DND-41 (cell line): Measurements from ENCODE around the gene BAAT.

ENCODE experiments used
- ATAC-seq: fragments of 200-7000 bp; cut with Tn5 transposase; 3 replicates; pipeline ENCODE4 v1.9.1; 2021; ENCODE audit warnings: low read depth; ENCODE audit not compliant: insufficient read depth
- DNase-seq: peaks from one replicate; pipeline ENCODE4 v3.0.0-alpha.2; 2020
- H2AFZ ChIP-seq: 2 replicates; pipeline ENCODE4 v1.6.0; 2012; ENCODE audit warnings: low read depth, low read length
- H3K27ac ChIP-seq: 2 replicates; pipeline ENCODE4 v1.5.1; 2012; ENCODE audit warnings: low read length, inconsistent platforms
- H3K27me3 ChIP-seq: fragments of 200-600 bp; sonication (generic); 2 replicates; pipeline ENCODE4 v1.6.0; 2012; ENCODE audit warnings: low read length, mild to moderate bottlenecking, inconsistent platforms; ENCODE audit not compliant: insufficient read depth, poor library complexity
- H3K36me3 ChIP-seq: 2 replicates; pipeline ENCODE4 v1.5.1; 2012; ENCODE audit warnings: low read length, inconsistent platforms; ENCODE audit not compliant: insufficient read depth
- H3K4me1 ChIP-seq: 2 replicates; pipeline ENCODE4 v1.5.1; 2012; ENCODE audit warnings: mild to moderate bottlenecking, low read length; ENCODE audit not compliant: insufficient read depth
- H3K4me2 ChIP-seq: 2 replicates; pipeline ENCODE4 v1.6.0; 2012; ENCODE audit warnings: mild to moderate bottlenecking, moderate library complexity, low read length, inconsistent platforms; ENCODE audit not compliant: insufficient read depth
- H3K4me3 ChIP-seq, 2 experiments: fragments of 200-600 bp in 1 of 2; shearing (Covaris generic) in 1 of 2; 2 replicates each; pipeline ENCODE4 v1.5.1; 2012 to 2016; ENCODE audit warnings: inconsistent platforms in 2 of 2, low read length in 2 of 2, mild to moderate bottlenecking in 2 of 2, low read depth in 1 of 2, moderate library complexity in 1 of 2
- H3K79me2 ChIP-seq: 2 replicates; pipeline ENCODE4 v1.6.0; 2012; ENCODE audit warnings: low read length, inconsistent platforms; ENCODE audit not compliant: insufficient read depth
- H3K9ac ChIP-seq: 2 replicates; pipeline ENCODE4 v1.6.0; 2012; ENCODE audit warnings: low read depth, mild to moderate bottlenecking, inconsistent platforms, low read length, moderate library complexity
- H3K9me3 ChIP-seq: 2 replicates; pipeline ENCODE4 v1.5.1; 2012; ENCODE audit warnings: low read length, moderate library complexity, mild to moderate bottlenecking, inconsistent platforms; ENCODE audit not compliant: insufficient read depth, severe bottlenecking
- H4K20me1 ChIP-seq: 2 replicates; pipeline ENCODE4 v1.6.0; 2012; ENCODE audit warnings: low read length; ENCODE audit not compliant: insufficient read depth
- EZH2 ChIP-seq: IDR thresholded peaks from 3 replicates; pipeline ENCODE4 v1.6.1; 2012; ENCODE audit warnings: borderline replicate concordance, low read depth, mild to moderate bottlenecking, moderate library complexity, low read length, inconsistent platforms; ENCODE audit not compliant: severe bottlenecking
- TF ChIP-seq, protein P1 (sequence below): IDR thresholded peaks from 2 replicates; pipeline ENCODE4 v1.5.1; 2012; ENCODE audit warnings: borderline replicate concordance, low read length, moderate library complexity, mild to moderate bottlenecking; ENCODE audit not compliant: poor library complexity, severe bottlenecking; ENCODE audit errors: extremely low read depth

Gene BAAT

DNA sequence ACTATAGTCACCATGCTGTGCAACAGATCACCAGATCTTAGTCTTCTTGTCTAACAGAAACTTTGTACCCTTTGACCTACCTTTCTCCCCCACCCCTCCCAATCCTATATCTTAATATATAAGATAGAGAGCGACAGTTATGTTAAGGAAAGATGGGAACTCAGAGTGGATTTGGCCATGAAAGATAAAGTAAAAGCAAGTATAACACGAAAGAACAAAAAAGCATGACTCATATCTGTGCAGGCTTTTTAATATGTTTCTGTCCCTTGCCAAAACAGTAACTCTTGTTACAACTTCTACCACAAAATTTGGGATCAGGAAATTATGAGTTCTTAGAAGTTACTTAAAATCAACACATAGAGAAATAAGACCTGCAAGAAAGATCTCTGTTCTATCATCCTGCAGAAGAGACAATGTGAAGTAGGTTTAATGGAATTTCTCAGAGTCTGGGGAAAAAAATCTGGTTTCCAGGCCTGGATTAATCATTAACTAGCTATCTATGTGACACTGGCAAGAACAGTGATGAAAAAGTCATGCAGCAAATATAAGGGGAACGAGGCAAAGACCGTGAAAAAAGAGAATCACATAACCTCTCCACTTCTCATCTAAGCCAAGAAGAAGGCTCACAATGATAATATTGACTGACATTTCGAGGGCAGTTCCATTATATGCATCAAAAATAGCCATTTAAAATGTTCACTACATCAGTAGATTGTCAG is 18.6 kb downstream of the BAAT start:
- Histone ChIP-seq H3K9ac (no peak overlapping the region), H3K79me2 (no peaks in the 10 kb centered on the region), H2AFZ (no peak overlapping the region), H3K27ac (no peak overlapping the region), H3K4me1 (no peaks in the 10 kb centered on the region), H3K9me3 (no peaks in the 10 kb centered on the region), H3K36me3 (no peaks in the 10 kb centered on the region), H3K27me3 (no peaks in the 10 kb centered on the region), H3K4me2 (no peak overlapping the region), H3K4me3 (no peak overlapping the region), H4K20me1 (no peaks in the 10 kb centered on the region)
- TF ChIP-seq, protein P1, sequence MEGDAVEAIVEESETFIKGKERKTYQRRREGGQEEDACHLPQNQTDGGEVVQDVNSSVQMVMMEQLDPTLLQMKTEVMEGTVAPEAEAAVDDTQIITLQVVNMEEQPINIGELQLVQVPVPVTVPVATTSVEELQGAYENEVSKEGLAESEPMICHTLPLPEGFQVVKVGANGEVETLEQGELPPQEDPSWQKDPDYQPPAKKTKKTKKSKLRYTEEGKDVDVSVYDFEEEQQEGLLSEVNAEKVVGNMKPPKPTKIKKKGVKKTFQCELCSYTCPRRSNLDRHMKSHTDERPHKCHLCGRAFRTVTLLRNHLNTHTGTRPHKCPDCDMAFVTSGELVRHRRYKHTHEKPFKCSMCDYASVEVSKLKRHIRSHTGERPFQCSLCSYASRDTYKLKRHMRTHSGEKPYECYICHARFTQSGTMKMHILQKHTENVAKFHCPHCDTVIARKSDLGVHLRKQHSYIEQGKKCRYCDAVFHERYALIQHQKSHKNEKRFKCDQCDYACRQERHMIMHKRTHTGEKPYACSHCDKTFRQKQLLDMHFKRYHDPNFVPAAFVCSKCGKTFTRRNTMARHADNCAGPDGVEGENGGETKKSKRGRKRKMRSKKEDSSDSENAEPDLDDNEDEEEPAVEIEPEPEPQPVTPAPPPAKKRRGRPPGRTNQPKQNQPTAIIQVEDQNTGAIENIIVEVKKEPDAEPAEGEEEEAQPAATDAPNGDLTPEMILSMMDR = no peak
- no peak for TF ChIP-seq EZH2
- DNase-seq = no peak
- no peak for ATAC-seq

DNA sequence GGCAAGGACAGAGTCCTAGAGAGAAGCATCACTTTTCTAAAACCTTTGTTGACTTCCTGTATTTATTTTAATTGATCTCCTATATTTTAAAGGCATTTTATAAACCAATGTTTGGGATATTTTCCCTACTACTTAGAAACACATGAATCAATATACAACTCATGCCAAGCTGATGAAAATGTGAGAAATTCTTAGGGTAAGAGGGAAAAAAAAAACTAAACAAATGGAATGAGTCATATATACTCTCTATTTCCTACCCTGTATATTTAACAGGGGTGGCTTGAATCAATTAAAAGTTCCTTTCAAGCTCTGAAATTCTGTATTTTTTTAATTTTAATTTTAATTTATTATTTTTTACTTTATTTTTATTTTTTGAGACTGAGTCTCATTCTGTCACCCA is 19.6 kb downstream of the BAAT start:
- Histone ChIP-seq H3K9me3 (no peaks in the 10 kb centered on the region), H3K27me3 (no peaks in the 10 kb centered on the region), H4K20me1 (no peaks in the 10 kb centered on the region), H2AFZ (no peak overlapping the region), H3K4me1 (no peaks in the 10 kb centered on the region), H3K79me2 (no peaks in the 10 kb centered on the region), H3K27ac (no peak overlapping the region), H3K9ac (no peak overlapping the region), H3K4me2 (no peak overlapping the region), H3K4me3 (no peak overlapping the region), H3K36me3 (no peaks in the 10 kb centered on the region)
- DNase-seq (no peak), ATAC-seq (no peak)
- TF ChIP-seq, protein P1 = no peak
- no peak for TF ChIP-seq EZH2

DNA sequence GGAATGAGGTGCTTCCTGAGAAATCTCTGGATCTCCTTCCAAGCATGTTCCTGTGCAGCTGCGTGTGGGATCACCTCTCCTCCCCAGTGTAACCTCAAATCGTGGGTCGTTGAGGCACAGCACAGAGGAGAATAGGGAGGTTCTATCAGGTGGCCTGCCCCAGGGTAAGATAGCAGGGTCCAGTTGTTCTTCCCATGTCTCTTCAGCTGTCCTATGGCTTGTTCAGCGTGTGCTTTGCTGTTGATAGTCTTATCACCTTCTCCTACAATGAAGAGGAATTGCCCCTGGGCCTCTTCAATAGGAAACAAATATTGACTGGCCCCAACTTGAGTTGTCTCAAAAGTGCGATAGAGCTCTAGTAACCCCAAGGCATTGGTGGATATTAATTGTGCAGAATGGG is 22.4 kb downstream of the BAAT start:
- no peak overlapping the region for H3K27ac ChIP-seq
- H3K79me2 ChIP-seq = no peaks in the 10 kb centered on the region
- no peaks in the 10 kb centered on the region for H3K36me3 ChIP-seq
- no peaks in the 10 kb centered on the region for H3K9me3 ChIP-seq
- no peak for ATAC-seq
- no peaks in the 10 kb centered on the region for H3K4me1 ChIP-seq
- no peak for DNase-seq
- H3K4me3 ChIP-seq = no peak overlapping the region
- no peak overlapping the region for H3K4me2 ChIP-seq
- no peaks in the 10 kb centered on the region for H4K20me1 ChIP-seq
- no peaks in the 10 kb centered on the region for H3K27me3 ChIP-seq
- TF ChIP-seq EZH2 = no peak
- TF ChIP-seq, protein P1 = no peak
- H2AFZ ChIP-seq = no peak overlapping the region
- no peak overlapping the region for H3K9ac ChIP-seq

DNA sequence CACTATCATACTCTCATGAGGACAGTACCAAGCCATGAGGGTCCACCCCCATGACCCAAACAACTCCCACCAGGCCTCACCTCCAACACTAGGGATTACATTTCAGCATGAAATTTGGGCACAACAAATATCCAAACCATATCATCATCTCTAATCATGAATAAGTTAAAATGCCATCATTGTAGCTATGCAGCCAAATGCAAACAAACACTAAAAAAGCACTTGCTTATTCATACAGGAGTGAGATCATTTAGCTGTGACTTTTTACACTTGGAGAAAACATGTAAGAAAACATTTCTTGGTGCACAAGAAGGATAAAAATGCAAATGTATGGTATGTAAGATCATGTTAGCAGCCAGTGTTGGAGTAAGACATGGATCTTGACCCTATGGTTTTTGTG is 24.2 kb downstream of the BAAT start:
- H3K27me3 ChIP-seq = no peaks in the 10 kb centered on the region
- DNase-seq (no peak), ATAC-seq (no peak)
- H3K9ac ChIP-seq = no peak overlapping the region
- H3K79me2 ChIP-seq = no peaks in the 10 kb centered on the region
- H3K9me3 ChIP-seq = no peaks in the 10 kb centered on the region
- H2AFZ ChIP-seq = no peak overlapping the region
- no peak overlapping the region for H3K4me3 ChIP-seq
- H3K4me1 ChIP-seq = no peaks in the 10 kb centered on the region
- no peaks in the 10 kb centered on the region for H3K36me3 ChIP-seq
- no peak overlapping the region for H3K4me2 ChIP-seq
- no peaks in the 10 kb centered on the region for H4K20me1 ChIP-seq
- no peak for TF ChIP-seq EZH2
- TF ChIP-seq, protein P1 = no peak
- no peak overlapping the region for H3K27ac ChIP-seq
